ENCODE results near the gene SPATA24. TPM values are rescaled to one million over a fixed set of nuclear protein-coding genes. Genes with fewer than 3 reads are reported as not detected.
"Not testable (repeated sequence)": the region's sequence is repeated elsewhere in the genome, so short reads cannot be mapped to it uniquely, and the experiment has no call there.

SPATA24 gene
- total RNA-seq, 2 experiments from 2014 or later: 4.6 to 5.9 TPM

- intact Hi-C loops (cut with DNase I, micrococcal nuclease): loop anchor here (1.0 to 10.0 kb wide), 7 partner anchors 25 to 735 kb away; partner anchors contain the start of gene SIL1 (in 1 of the 2)
- ChIA-PET POLR2A (interaction anchor here (0.7 to 1.9 kb wide), 5 partner anchors 24 to 714 kb away, joined by 3 to 6 read pairs (median 3); partner anchors contain the start of genes MATR3 and PAIP2), CTCF (interaction anchor here (0.6 to 4.8 kb wide), 6 partner anchors 13 to 546 kb away, joined by 3 to 26 read pairs (median 4); partner anchors contain the start of gene SPATA24)
- peak within 1 kb of the TSS; percentile 78 for H3K4me3 Mint-ChIP-seq
- no peaks in the 10 kb centered on the region for H3K27me3 Mint-ChIP-seq
- DNase-seq: peak; percentile 82
- peaks cover 50% of the 10 kb centered on the region for H3K4me1 Mint-ChIP-seq
- H3K27ac Mint-ChIP-seq: peak within 1 kb of the TSS; percentile 90
- peaks cover 3% of the 10 kb centered on the region for H3K36me3 Mint-ChIP-seq (ENCODE audit: low read depth)
- peak; percentile 60 for ATAC-seq
- H3K9me3 Mint-ChIP-seq (ENCODE audit: low read depth): no peaks in the 10 kb centered on the region
Observed at GRCh38 chr5:139389701-139390638, 13.9 kb downstream of the SPATA24 start, which contains the start of gene MZB1. Gene MZB1 (minus strand): TSS chr5:139389913. CDS start chr5:139389856, 57 bp downstream.

GRCh38 chr5:139388198-139388821 is 15.6 kb downstream of the SPATA24 start:
- POLR2A ChIA-PET: interaction anchor here (0.5 to 1.4 kb wide), 2 partner anchors 26 to 63 kb away, joined by 3 to 4 read pairs; no protein-coding TSS in a partner anchor
- Mint-ChIP-seq H3K27ac (peak overlapping the region; percentile 31), H3K27me3 (no peaks in the 10 kb centered on the region), H3K4me3 (no peak overlapping the region), H3K4me1 (peaks cover 56% of the 10 kb centered on the region), H3K9me3 (ENCODE audit: low read depth) (no peaks in the 10 kb centered on the region), H3K36me3 (ENCODE audit: low read depth) (peaks cover 2% of the 10 kb centered on the region)
- CTCF ChIA-PET: interaction anchor here (1.2 to 1.7 kb wide), 4 partner anchors 16 to 89 kb away, joined by 3 to 8 read pairs (median 4); partner anchors contain the start of genes PAIP2 and SPATA24
- intact Hi-C loops (cut with DNase I, micrococcal nuclease): no loop called here
- no peak for ATAC-seq
- no peak for DNase-seq

GRCh38 chr5:139387611-139388197 is 16.2 kb downstream of the SPATA24 start:
- no peaks in the 10 kb centered on the region for H3K9me3 Mint-ChIP-seq (ENCODE audit: low read depth)
- intact Hi-C loops (cut with DNase I, micrococcal nuclease): no loop called here
- no peaks in the 10 kb centered on the region for H3K27me3 Mint-ChIP-seq
- peaks cover 1% of the 10 kb centered on the region for H3K36me3 Mint-ChIP-seq (ENCODE audit: low read depth)
- ATAC-seq: no peak
- no peak overlapping the region for H3K4me3 Mint-ChIP-seq
- ChIA-PET POLR2A (interaction anchor here (0.5 kb wide), 1 partner anchor 63 kb away, joined by 4 read pairs; no protein-coding TSS in a partner anchor), CTCF (interaction anchor here (1.2 to 1.7 kb wide), 3 partner anchors 16 to 89 kb away, joined by 3 to 4 read pairs (median 3); partner anchors contain the start of genes PAIP2 and SPATA24)
- no peak for DNase-seq
- H3K4me1 Mint-ChIP-seq: peaks cover 55% of the 10 kb centered on the region
- H3K27ac Mint-ChIP-seq: no peak overlapping the region

- H3K4me3 Mint-ChIP-seq; H3K27ac Mint-ChIP-seq; intact Hi-C loops (cut with DNase I, micrococcal nuclease); ATAC-seq; POLR2A ChIA-PET; DNase-seq; H3K36me3 Mint-ChIP-seq (ENCODE audit: low read depth); H3K27me3 Mint-ChIP-seq; H3K9me3 Mint-ChIP-seq (ENCODE audit: low read depth): not testable (repeated sequence)
- peaks cover 55% of the 10 kb centered on the region for H3K4me1 Mint-ChIP-seq
- CTCF ChIA-PET: interaction anchor here (1.2 to 1.7 kb wide), 2 partner anchors 17 to 73 kb away, joined by 3 read pairs; partner anchors contain the start of gene SPATA24
Observed at GRCh38 chr5:139386956-139387355, 16.9 kb downstream of the SPATA24 start.

GRCh38 chr5:139386050-139386438 is 17.8 kb downstream of the SPATA24 start:
- Mint-ChIP-seq H3K9me3 (ENCODE audit: low read depth) (no peaks in the 10 kb centered on the region), H3K4me3 (no peak overlapping the region), H3K27me3 (no peaks in the 10 kb centered on the region), H3K4me1 (peaks cover 46% of the 10 kb centered on the region), H3K36me3 (ENCODE audit: low read depth) (no peaks in the 10 kb centered on the region), H3K27ac (no peak overlapping the region)
- DNase-seq (no peak), ATAC-seq (no peak)
- ChIA-PET CTCF (interaction anchor here (1.2 kb wide), 1 partner anchor 72 kb away, joined by 3 read pairs; no protein-coding TSS in a partner anchor), POLR2A (interaction anchor here (1.4 kb wide), 1 partner anchor 12 kb away, joined by 3 read pairs; no protein-coding TSS in a partner anchor)
- intact Hi-C loops (cut with DNase I, micrococcal nuclease): no loop called here

- CTCF ChIA-PET: interaction anchor here (0.7 to 1.2 kb wide), 2 partner anchors 71 to 401 kb away, joined by 3 to 4 read pairs; no protein-coding TSS in a partner anchor
- H3K4me1 Mint-ChIP-seq: peaks cover 40% of the 10 kb centered on the region
- H3K9me3 Mint-ChIP-seq (ENCODE audit: low read depth): no peaks in the 10 kb centered on the region
- peak overlapping the region; percentile 61 for H3K4me3 Mint-ChIP-seq
- POLR2A ChIA-PET: interaction anchor here (0.6 to 1.4 kb wide), 2 partner anchors 11 to 38 kb away, joined by 3 to 5 read pairs; no protein-coding TSS in a partner anchor
- no peaks in the 10 kb centered on the region for H3K27me3 Mint-ChIP-seq
- intact Hi-C loops (cut with DNase I, micrococcal nuclease): no loop called here
- no peaks in the 10 kb centered on the region for H3K36me3 Mint-ChIP-seq (ENCODE audit: low read depth)
- H3K27ac Mint-ChIP-seq: peak overlapping the region; percentile 82
- ATAC-seq: peak; percentile 11
- peak; percentile 46 for DNase-seq
Observed at GRCh38 chr5:139385061-139386049, 18.5 kb downstream of the SPATA24 start.

GRCh38 chr5:139384591-139385051 is 19.3 kb downstream of the SPATA24 start:
- H3K4me1 Mint-ChIP-seq: peaks cover 32% of the 10 kb centered on the region
- no peak for ATAC-seq
- intact Hi-C loops (cut with DNase I, micrococcal nuclease): no loop called here

GRCh38 chr5:139383993-139384590 is 19.8 kb downstream of the SPATA24 start:
- Mint-ChIP-seq H3K36me3 (ENCODE audit: low read depth) (no peaks in the 10 kb centered on the region), H3K9me3 (ENCODE audit: low read depth) (no peaks in the 10 kb centered on the region), H3K4me1 (peaks cover 27% of the 10 kb centered on the region), H3K27ac (peak overlapping the region; percentile 58), H3K4me3 (no peak overlapping the region), H3K27me3 (no peaks in the 10 kb centered on the region)
- ATAC-seq: no peak
- intact Hi-C loops (cut with DNase I, micrococcal nuclease): no loop called here
- ChIA-PET POLR2A (no interaction called here), CTCF (no interaction called here)
- no peak for DNase-seq

More at GRCh38 chr5:139384591-139385051, 19.3 kb downstream of the SPATA24 start:
- no peaks in the 10 kb centered on the region for H3K36me3 Mint-ChIP-seq (ENCODE audit: low read depth)
- H3K4me3 Mint-ChIP-seq: peak overlapping the region; percentile 61
- no peaks in the 10 kb centered on the region for H3K27me3 Mint-ChIP-seq
- ChIA-PET POLR2A (interaction anchor here (1.4 kb wide), 1 partner anchor 11 kb away, joined by 3 read pairs; no protein-coding TSS in a partner anchor), CTCF (interaction anchor here (0.7 kb wide), 1 partner anchor 402 kb away, joined by 4 read pairs; no protein-coding TSS in a partner anchor)
- H3K9me3 Mint-ChIP-seq (ENCODE audit: low read depth): no peaks in the 10 kb centered on the region
- peak overlapping the region; percentile 58 for H3K27ac Mint-ChIP-seq
- DNase-seq: no peak

- ChIA-PET POLR2A (no interaction called here), CTCF (no interaction called here)
- no peak for DNase-seq
- Mint-ChIP-seq H3K27me3 (no peaks in the 10 kb centered on the region), H3K9me3 (ENCODE audit: low read depth) (no peaks in the 10 kb centered on the region), H3K27ac (no peak within 1 kb of the TSS), H3K4me3 (no peak within 1 kb of the TSS), H3K4me1 (peaks cover 23% of the 10 kb centered on the region), H3K36me3 (ENCODE audit: low read depth) (no peaks in the 10 kb centered on the region)
- no peak for ATAC-seq
- intact Hi-C loops (cut with DNase I, micrococcal nuclease): no loop called here
Observed at GRCh38 chr5:139383275-139383992, 20.5 kb downstream of the SPATA24 start, which contains the start of gene SLC23A1. Gene SLC23A1 (minus strand): TSS chr5:139383297. CDS start chr5:139383253, 44 bp downstream.
